NCI-H82 treated with DMSO at 0.1 percent for 48 hours (cell line): ENCODE measurements around the gene DNAAF2.
"Not testable (repeated sequence)": the region's sequence is repeated elsewhere in the genome, so short reads cannot be mapped to it uniquely, and the experiment has no call there.

Experiments used
- DNase-seq: peaks from one replicate; lab custom pipeline; 2025; ENCODE audit not compliant: unreplicated experiment; lab: John Stamatoyannopoulos, UW

DNAAF2 gene, protein sequence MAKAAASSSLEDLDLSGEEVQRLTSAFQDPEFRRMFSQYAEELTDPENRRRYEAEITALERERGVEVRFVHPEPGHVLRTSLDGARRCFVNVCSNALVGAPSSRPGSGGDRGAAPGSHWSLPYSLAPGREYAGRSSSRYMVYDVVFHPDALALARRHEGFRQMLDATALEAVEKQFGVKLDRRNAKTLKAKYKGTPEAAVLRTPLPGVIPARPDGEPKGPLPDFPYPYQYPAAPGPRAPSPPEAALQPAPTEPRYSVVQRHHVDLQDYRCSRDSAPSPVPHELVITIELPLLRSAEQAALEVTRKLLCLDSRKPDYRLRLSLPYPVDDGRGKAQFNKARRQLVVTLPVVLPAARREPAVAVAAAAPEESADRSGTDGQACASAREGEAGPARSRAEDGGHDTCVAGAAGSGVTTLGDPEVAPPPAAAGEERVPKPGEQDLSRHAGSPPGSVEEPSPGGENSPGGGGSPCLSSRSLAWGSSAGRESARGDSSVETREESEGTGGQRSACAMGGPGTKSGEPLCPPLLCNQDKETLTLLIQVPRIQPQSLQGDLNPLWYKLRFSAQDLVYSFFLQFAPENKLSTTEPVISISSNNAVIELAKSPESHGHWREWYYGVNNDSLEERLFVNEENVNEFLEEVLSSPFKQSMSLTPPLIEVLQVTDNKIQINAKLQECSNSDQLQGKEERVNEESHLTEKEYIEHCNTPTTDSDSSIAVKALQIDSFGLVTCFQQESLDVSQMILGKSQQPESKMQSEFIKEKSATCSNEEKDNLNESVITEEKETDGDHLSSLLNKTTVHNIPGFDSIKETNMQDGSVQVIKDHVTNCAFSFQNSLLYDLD

GRCh38 chr14:49634547-49635334 is at the start of gene DNAAF2:
DNAAF2 (minus strand) TSS chr14:49635244; CDS start chr14:49635149, 95 bp downstream.
- peak; percentile 16 for DNase-seq

- DNase-seq, result no peak
These were observed 44.2 kb upstream of the DNAAF2 start for GRCh38 chr14:49679271-49679670.

DNA sequence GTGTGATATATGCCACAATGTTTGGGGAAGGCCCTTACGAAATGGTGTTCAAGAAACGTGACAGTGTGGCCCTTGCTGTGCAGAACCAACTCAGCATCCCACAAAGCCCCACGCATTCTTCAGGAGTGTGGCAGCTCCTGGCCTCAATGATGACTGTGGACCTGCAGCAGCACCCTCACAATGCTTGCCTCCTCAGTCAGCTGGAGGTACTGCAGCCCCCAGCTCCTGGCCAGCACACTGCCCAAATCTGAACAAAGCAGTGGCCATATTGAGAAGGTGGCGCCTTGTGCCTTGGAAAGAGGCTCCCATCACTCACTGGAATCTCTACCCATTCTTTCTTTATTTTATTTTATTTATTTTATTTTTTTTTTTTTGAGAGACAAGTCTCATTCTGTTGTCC is 42.6 kb upstream of the DNAAF2 start:
- no peak for DNase-seq

GRCh38 chr14:49673586-49673985 is 38.5 kb upstream of the DNAAF2 start:
- DNase-seq, result no peak

GRCh38 chr14:49670475-49670874 is 35.4 kb upstream of the DNAAF2 start:
- DNase-seq, result no peak

- no peak for DNase-seq
These were observed 24.7 kb upstream of the DNAAF2 start for GRCh38 chr14:49659526-49660455.

DNA sequence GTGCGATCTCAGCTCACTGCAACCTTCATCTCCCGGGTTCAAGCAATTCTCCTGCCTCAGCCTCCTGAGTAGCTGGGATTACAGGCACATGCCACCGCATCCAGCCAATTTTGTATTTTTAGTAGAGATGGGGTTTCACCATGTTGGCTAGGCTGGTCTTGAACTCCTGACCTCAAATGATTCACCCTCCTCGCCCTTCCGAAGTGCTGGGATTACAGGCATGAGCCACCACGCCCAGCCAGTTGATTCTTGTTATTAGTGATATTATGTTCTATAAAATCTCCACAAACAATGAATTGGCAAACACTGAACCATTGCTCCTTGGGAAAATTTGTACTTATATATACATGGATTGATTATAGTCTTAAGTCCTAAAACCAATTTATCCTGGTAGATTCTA is 22.5 kb upstream of the DNAAF2 start:
- DNase-seq, result not testable (repeated sequence)

- no peak for DNase-seq
These were observed 19.5 kb upstream of the DNAAF2 start for GRCh38 chr14:49654511-49654910.

GRCh38 chr14:49653508-49653907 is 18.5 kb upstream of the DNAAF2 start:
- no peak for DNase-seq

GRCh38 chr14:49642163-49642562 is 7.1 kb upstream of the DNAAF2 start:
- no peak for DNase-seq

DNA sequence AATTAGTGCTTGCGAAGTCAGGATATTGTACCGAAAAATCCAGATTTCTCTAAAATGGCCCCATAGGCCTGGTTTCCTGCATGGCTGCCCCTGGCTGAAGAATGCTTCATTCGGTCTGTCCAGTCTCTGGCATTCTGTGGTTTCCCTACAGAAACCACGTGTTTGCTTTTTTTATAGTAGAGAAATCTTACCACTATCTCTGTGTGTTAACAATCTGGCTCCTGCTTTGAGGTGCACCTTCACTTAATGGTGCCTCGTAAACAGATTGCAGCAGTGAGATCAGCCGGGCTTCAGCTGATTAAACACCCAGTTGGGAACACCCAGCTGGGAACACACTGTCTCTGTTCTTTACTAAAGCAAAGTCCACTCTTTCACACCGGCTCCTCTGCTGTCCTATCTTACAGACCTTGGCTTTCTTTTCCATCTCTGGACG is 6.7 kb upstream of the DNAAF2 start:
- DNase-seq, result no peak

DNA sequence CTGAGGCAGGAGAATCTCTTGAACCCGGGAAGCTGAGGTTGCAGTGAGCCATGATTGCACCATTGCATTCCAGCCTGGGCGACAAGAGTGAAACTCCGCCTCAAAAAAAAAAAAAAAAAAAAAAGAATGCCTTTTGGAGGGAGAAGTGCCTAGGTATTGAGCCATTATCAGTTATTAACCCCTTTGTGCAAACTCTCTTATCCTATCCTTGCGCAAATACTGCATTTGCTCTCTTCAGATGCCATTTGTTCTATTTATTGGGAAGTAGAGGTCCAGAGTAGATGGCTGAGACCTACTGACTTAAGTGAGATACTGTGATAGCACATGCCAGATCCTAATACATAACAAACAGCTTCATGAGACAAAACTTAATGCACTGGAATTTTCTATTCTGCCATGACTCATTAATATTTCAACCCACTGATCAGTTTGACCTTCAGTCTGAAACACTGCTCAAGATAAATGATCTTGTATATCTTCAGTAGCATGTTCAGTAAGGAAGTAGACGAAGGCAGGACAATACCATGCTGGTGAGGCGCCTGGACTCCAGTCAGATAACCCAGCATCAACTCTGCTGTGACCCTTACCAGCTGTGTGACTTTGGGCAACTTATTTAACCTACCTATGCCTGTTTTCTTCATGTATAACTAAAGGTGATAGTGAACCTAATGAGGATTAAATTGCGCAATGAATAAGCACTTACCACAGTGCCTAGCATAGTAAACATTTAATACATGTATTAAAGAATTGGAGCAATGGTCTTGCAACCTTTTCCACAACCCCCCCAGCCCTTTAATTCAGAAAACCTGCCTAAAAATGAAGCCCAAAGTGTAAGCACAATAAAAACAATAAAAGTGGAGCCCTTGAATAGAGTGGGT is 5.7 kb upstream of the DNAAF2 start:
- DNase-seq, result no peak

DNA sequence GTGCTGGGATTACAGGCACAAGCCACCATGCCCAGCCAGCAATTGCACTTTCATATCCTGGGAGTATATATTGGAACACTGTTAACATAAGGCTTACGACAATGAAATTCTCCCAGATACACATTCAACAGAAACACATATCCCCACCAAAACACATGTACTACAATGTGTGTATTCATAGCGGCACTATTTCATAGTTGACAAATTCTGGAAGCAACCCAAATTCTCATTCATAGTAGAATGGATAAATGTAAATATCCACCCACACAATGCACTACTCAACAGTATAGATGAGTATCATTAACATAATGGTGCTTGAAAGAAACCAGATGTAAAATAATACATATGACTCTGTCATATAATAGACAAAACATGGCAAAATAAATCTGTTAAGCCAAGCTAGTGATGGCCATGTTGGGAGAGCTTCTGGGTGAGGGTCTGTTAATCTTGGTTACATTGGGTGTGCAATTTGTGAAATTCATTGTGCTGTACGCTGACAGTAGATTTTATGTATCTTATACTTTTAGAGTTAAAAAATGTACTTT is 2.6 kb upstream of the DNAAF2 start:
- no peak for DNase-seq

- DNase-seq, result no peak
These were observed 1.8 kb upstream of the DNAAF2 start for GRCh38 chr14:49636866-49637265.

DNA sequence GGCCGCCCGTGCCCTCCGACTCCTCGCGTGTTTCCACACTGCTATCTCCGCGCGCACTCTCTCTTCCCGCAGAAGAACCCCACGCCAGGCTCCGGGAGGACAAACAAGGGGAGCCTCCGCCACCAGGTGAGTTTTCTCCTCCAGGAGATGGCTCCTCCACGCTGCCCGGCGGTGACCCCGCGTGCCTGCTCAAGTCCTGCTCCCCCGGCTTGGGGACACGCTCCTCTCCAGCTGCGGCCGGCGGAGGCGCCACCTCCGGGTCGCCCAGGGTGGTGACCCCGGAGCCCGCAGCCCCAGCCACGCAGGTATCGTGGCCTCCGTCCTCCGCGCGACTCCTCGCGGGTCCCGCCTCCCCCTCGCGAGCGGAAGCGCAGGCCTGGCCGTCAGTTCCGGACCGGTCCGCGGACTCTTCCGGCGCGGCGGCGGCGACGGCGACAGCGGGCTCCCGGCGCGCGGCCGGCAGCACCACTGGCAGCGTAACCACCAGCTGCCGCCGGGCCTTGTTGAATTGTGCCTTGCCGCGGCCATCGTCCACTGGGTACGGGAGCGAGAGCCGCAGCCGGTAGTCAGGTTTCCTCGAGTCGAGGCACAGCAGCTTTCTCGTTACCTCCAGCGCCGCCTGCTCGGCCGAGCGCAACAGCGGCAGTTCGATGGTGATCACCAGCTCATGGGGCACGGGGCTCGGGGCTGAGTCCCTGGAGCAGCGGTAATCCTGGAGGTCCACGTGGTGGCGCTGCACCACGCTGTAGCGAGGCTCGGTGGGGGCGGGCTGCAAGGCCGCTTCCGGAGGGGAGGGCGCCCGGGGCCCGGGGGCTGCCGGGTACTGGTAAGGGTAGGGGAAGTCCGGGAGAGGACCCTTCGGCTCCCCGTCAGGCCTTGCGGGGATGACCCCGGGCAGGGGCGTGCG is 1.2 kb downstream of the DNAAF2 start:
- peak; percentile 72 for DNase-seq

- no peak for DNase-seq
These were observed 10.9 kb downstream of the DNAAF2 start for GRCh38 chr14:49623941-49624839.

DNA sequence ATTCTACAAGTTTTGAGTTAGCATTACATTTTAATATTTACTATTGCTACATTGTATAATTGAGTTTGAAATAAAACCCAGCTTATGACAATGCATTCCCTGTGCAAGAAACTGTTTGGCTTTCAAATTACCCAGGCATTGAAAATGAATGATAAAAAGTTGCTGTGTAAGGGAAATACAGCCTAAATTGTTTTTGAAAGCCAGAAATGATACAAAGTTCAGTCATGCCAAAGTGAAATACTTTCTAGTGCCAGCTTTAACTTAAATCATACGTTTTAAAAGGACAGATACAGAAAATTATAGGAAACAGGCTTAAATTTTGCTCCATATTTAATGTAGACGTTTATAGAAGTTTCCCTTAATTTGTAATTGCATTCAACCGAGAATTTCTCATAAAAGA is 11.7 kb downstream of the DNAAF2 start:
- DNase-seq, result no peak
